Measurements from ENCODE around the gene OR8B4. TPM values are rescaled to one million over a fixed set of nuclear protein-coding genes. Genes with fewer than 3 reads are reported as not detected.

OR8B4 gene
- total RNA-seq, 4 donors from 2014 or later = not detected

DNA sequence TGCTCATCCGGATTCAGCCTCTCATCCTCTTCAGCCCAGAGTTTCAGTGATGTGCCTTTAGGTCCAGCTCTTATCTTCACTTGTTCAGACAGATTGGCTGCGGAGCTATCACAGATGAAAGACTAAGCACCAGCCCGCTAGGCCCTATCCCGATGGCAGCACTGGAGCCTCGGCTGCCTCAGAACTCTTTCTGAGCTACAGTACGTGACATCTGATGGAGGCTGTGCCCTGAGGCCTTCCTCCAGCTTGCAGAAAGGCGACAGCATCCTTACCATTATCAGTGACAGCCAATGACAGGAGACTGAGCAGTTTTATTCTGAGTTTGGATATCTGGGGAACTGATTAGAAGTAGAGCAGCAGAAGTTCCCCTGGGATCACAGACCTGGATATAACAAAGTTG lies 16.8 kb upstream of the OR8B4 start:
- H3K27ac ChIP-seq (replicated peaks in 1 of 4) = no peak overlapping the region
- intact Hi-C loops (cut with DNase I) = no loop called here
- peaks cover 0 to 13% (median 0%) of the 10 kb centered on the region in 4 donors for H3K27me3 ChIP-seq
- TF ChIP-seq POLR2AphosphoS5 (IDR thresholded peaks at IDR 0.05) (no peak), POLR2A (IDR thresholded peaks at IDR 0.05; ENCODE audit: low read depth) (no peak), EP300 (IDR thresholded peaks at IDR 0.05) (no peak)
- TF ChIP-seq, protein P1, sequence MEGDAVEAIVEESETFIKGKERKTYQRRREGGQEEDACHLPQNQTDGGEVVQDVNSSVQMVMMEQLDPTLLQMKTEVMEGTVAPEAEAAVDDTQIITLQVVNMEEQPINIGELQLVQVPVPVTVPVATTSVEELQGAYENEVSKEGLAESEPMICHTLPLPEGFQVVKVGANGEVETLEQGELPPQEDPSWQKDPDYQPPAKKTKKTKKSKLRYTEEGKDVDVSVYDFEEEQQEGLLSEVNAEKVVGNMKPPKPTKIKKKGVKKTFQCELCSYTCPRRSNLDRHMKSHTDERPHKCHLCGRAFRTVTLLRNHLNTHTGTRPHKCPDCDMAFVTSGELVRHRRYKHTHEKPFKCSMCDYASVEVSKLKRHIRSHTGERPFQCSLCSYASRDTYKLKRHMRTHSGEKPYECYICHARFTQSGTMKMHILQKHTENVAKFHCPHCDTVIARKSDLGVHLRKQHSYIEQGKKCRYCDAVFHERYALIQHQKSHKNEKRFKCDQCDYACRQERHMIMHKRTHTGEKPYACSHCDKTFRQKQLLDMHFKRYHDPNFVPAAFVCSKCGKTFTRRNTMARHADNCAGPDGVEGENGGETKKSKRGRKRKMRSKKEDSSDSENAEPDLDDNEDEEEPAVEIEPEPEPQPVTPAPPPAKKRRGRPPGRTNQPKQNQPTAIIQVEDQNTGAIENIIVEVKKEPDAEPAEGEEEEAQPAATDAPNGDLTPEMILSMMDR (IDR thresholded peaks at IDR 0.05) = no peak
- H3K4me1 ChIP-seq = no peaks in the 10 kb centered on the region
- peaks cover 0 to 7% (median 0%) of the 10 kb centered on the region in 4 donors for H3K9me3 ChIP-seq
- H3K36me3 ChIP-seq = no peaks in the 10 kb centered on the region
- WGBS = 85% methylated on average over 6 of the region's 7 CpGs
- no peak for DNase-seq (ENCODE audit: extremely low spot score)
- no peak overlapping the region for H3K4me3 ChIP-seq

DNA sequence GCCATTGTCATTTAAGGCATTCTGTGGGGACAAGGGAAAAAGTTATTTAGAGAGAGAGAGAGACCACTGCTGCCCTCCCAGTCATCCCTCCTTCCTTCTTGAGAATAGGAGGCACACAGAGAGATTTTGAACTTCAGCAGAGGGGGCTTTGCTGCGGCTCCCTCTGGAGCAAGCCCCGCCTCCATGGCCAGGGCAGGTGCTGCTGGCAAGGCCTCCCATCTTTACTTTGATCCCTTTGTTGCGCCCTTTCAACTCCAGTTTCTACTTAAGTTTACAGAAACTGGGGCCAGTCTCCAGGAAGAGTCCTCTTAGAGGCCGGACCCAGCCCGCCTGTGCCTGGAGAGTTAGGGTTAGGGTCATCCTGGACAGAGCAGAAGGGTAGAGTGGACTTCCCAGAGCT lies 16.4 kb upstream of the OR8B4 start:
- WGBS = 90% methylated on average over 4 of the region's 5 CpGs
- Histone ChIP-seq H3K4me1 (no peaks in the 10 kb centered on the region), H3K27me3 (peaks cover 0 to 13% (median 0%) of the 10 kb centered on the region in 4 donors), H3K36me3 (no peaks in the 10 kb centered on the region), H3K27ac (replicated peaks in 1 of 4) (no peak overlapping the region), H3K4me3 (no peak overlapping the region), H3K9me3 (peaks cover 0 to 7% (median 0%) of the 10 kb centered on the region in 4 donors)
- TF ChIP-seq POLR2A (IDR thresholded peaks at IDR 0.05; ENCODE audit: low read depth) = no peak
- TF ChIP-seq, protein P1 (IDR thresholded peaks at IDR 0.05) = no peak
- TF ChIP-seq EP300 (IDR thresholded peaks at IDR 0.05) = no peak
- no peak for TF ChIP-seq POLR2AphosphoS5 (IDR thresholded peaks at IDR 0.05)
- intact Hi-C loops (cut with DNase I) = no loop called here
- DNase-seq (ENCODE audit: extremely low spot score) = peak; percentile 47

DNA sequence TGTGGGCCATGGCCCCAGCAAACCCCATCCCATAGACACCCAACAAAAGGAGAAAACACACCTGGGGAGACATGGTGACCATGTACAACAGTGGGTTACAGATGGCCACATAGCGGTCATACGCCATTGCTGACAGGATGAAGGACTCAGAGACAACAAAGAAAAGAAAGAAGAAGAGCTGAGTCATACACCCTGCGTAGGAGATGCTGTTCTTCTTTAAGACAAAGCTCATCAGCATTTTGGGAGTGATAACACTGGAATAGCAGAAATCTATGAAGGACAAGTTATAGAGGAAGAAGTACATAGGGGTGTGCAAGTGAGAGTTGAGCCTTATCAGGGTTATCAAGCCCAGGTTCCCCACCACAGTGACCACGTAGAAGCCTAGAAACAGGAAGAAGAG lies 15.9 kb upstream of the OR8B4 start:
- no peaks in the 10 kb centered on the region for H3K4me1 ChIP-seq
- H3K4me3 ChIP-seq = no peak overlapping the region
- whole genome bisulfite sequencing = 75% methylated on average over 4 of the region's 4 CpGs
- H3K36me3 ChIP-seq = no peaks in the 10 kb centered on the region
- H3K9me3 ChIP-seq = peaks cover 0 to 7% (median 0%) of the 10 kb centered on the region in 4 donors
- no peak overlapping the region for H3K27ac ChIP-seq (replicated peaks in 1 of 4)
- TF ChIP-seq EP300 (IDR thresholded peaks at IDR 0.05) (no peak), POLR2A (IDR thresholded peaks at IDR 0.05; ENCODE audit: low read depth) (no peak), POLR2AphosphoS5 (IDR thresholded peaks at IDR 0.05) (no peak)
- TF ChIP-seq, protein P1 (IDR thresholded peaks at IDR 0.05) = no peak
- peaks cover 0 to 13% (median 0%) of the 10 kb centered on the region in 4 donors for H3K27me3 ChIP-seq
- no peak for DNase-seq (ENCODE audit: extremely low spot score)
- intact Hi-C loops (cut with DNase I) = no loop called here

DNA sequence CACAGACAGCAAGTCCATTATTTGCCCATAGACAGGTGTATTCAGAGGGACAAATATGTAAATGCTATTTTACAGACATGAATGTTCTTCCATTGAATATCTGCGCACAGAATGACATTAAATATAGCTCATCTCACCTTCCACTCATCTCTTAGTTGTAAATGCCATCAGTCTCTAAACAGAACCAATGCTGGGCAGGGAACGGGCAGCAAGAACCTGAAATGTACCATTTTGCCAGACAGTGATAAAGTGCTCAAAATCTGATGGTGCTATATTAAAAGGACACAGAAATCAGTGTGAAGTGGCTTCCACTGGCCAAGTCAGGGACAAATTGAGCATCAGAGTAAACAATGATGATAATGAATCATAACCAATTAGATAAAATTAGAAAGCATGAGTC lies 10.0 kb upstream of the OR8B4 start:
- WGBS = 82% methylated on average over 2 of the region's 2 CpGs
- H3K4me1 ChIP-seq = no peaks in the 10 kb centered on the region
- H3K4me3 ChIP-seq = no peak overlapping the region
- intact Hi-C loops (cut with DNase I) = no loop called here
- peaks cover 0 to 9% (median 0%) of the 10 kb centered on the region in 4 donors for H3K27me3 ChIP-seq
- peak; percentile 64 for DNase-seq (ENCODE audit: extremely low spot score)
- TF ChIP-seq POLR2A (IDR thresholded peaks at IDR 0.05; ENCODE audit: low read depth) (no peak), EP300 (IDR thresholded peaks at IDR 0.05) (no peak), POLR2AphosphoS5 (IDR thresholded peaks at IDR 0.05) (no peak)
- TF ChIP-seq, protein P1 (IDR thresholded peaks at IDR 0.05) = no peak
- H3K27ac ChIP-seq (replicated peaks in 1 of 4) = no peak overlapping the region
- H3K36me3 ChIP-seq = no peaks in the 10 kb centered on the region
- H3K9me3 ChIP-seq = peaks cover 0 to 13% (median 4%) of the 10 kb centered on the region in 4 donors

DNA sequence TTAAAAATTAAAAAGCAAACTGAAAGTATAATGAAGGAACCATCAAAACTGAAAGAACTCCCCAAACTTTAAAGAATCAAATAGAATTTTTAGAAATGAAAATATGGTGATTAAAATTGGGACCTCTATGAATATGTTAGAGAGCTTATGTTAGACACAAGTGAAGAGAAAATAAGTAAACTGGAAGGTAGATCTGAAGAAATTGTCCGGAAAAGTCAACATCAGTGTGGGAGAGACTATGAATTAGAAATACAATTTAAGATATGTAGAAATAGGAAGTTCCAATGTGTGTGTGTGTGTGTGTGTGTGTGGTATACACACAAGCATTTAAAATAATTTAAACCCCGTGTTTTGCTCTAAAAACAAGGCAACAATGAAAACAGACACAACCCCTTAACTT lies 4.9 kb upstream of the OR8B4 start:
- no peaks in the 10 kb centered on the region for H3K4me1 ChIP-seq
- intact Hi-C loops (cut with DNase I) = no loop called here
- no peaks in the 10 kb centered on the region for H3K36me3 ChIP-seq
- peaks cover 0 to 8% (median 4%) of the 10 kb centered on the region in 4 donors for H3K9me3 ChIP-seq
- no peak overlapping the region for H3K27ac ChIP-seq (replicated peaks in 1 of 4)
- WGBS = 62% methylated on average over 2 of the region's 2 CpGs
- no peaks in the 10 kb centered on the region for H3K27me3 ChIP-seq
- TF ChIP-seq, protein P1 (IDR thresholded peaks at IDR 0.05) = no peak
- no peak for TF ChIP-seq EP300 (IDR thresholded peaks at IDR 0.05)
- no peak for TF ChIP-seq POLR2AphosphoS5 (IDR thresholded peaks at IDR 0.05)
- no peak for TF ChIP-seq POLR2A (IDR thresholded peaks at IDR 0.05; ENCODE audit: low read depth)
- H3K4me3 ChIP-seq = no peak overlapping the region
- DNase-seq (ENCODE audit: extremely low spot score) = no peak
